SH-SY5Y (cell line): ENCODE measurements around the gene EPHB2.

Experiments
- GATA2 ChIP-seq: IDR thresholded peaks from 2 replicates; pipeline ENCODE4 v1.6.1; 2011; ENCODE audit warnings: mild to moderate bottlenecking, low read depth, low read length
- GATA3 ChIP-seq: IDR thresholded peaks from 2 replicates; pipeline ENCODE4 v1.6.1; 2011; ENCODE audit warnings: low read depth, mild to moderate bottlenecking, low read length, moderate library complexity

The EPHB2 gene

GRCh38 chr1:22957066-22957465, 246.4 kb downstream of the EPHB2 start:
- TF ChIP-seq GATA2 (no peak), GATA3 (no peak)

GRCh38 chr1:22958556-22958955, 247.9 kb downstream of the EPHB2 start:
- TF ChIP-seq GATA2 (no peak), GATA3 (no peak)

- TF ChIP-seq GATA3 (no peak), GATA2 (no peak)
Measured at GRCh38 chr1:22959545-22960360, 249.1 kb downstream of the EPHB2 start.

GRCh38 chr1:22962558-22962957, 251.9 kb downstream of the EPHB2 start:
- TF ChIP-seq GATA3, result no peak
- no peak for TF ChIP-seq GATA2

- TF ChIP-seq GATA3, result no peak
- TF ChIP-seq GATA2, result no peak
Measured at GRCh38 chr1:22963044-22963677, 252.5 kb downstream of the EPHB2 start.

GRCh38 chr1:22966309-22966708, 255.7 kb downstream of the EPHB2 start:
- no peak for TF ChIP-seq GATA2
- no peak for TF ChIP-seq GATA3

GRCh38 chr1:22967833-22968232, 257.2 kb downstream of the EPHB2 start:
- TF ChIP-seq GATA2 (no peak), GATA3 (no peak)

GRCh38 chr1:22969304-22969709, 258.7 kb downstream of the EPHB2 start:
- TF ChIP-seq GATA2 (no peak), GATA3 (no peak)

GRCh38 chr1:22970096-22970495, 259.5 kb downstream of the EPHB2 start:
- no peak for TF ChIP-seq GATA3
- no peak for TF ChIP-seq GATA2
